HepG2 (cell line): Measurements from ENCODE around the gene MBD3L2. TPM values are rescaled to one million over a fixed set of nuclear protein-coding genes. Genes with fewer than 3 reads are reported as not detected.

Source experiments
- ATAC-seq: fragments of 200-7000 bp; cut with Tn5 transposase; 3 replicates; pipeline ENCODE4 v1.9.1; 2020; ENCODE audit warnings: mild to moderate bottlenecking, moderate library complexity
- BruUV-seq: library from RNA; stranded (reverse); fragments of 400-500 nt; replicated peaks from 2 replicates; lab custom pipeline; 2021; lab: Mats Ljungman, UMichigan
- CTCF ChIA-PET: fragments of 300-600 bp; formaldehyde crosslinking; extraction: SDS; loops from one replicate; lab custom pipeline; 2021; ENCODE audit warnings: low total read pairs, inconsistent platforms, low intra/inter-chr PET ratio; lab: Yijun Ruan, JAX
- POLR2A ChIA-PET: fragments of 350-600 bp; sonication (Branson Sonifier 250); formaldehyde crosslinking; loops from one replicate; lab custom pipeline; 2020; ENCODE audit warnings: antibody characterized with exemption, inconsistent platforms; lab: Yijun Ruan, JAX
- DNase-seq: peaks from one replicate; pipeline ENCODE4 v3.0.0-alpha.2; 2015; ENCODE audit warnings: low spot score
- FAIRE-seq: peaks from 3 replicates; lab custom pipeline; 2011; peaks lifted over from hg19 to GRCh38; lab: Jason Lieb, UNC
- H2AFZ ChIP-seq: one replicate; pipeline ENCODE4 v1.6.1; 2011; ENCODE audit warnings: low read length, inconsistent platforms
- H3K27ac ChIP-seq: fragments of 300-600 bp; 3 replicates; pipeline ENCODE4 v1.8.0; 2011; ENCODE audit warnings: mixed run types, mild to moderate bottlenecking, mixed read lengths, low read length, inconsistent platforms; ENCODE audit not compliant: insufficient read depth; ENCODE audit errors: extremely low read length
- H3K27me3 ChIP-seq, 2 experiments: fragments of 200-600 bp in 1 of 2; 2 replicates in 1 of 2; 3 replicates in 1 of 2; pipeline versions ENCODE4 v1.6.0 to v1.8.0; 2011; ENCODE audit warnings: low read length in 2 of 2, mild to moderate bottlenecking in 2 of 2, moderate library complexity in 2 of 2, inconsistent platforms in 1 of 2; ENCODE audit not compliant: insufficient read depth in 2 of 2, control insufficient read depth in 1 of 2
- H3K36me3 ChIP-seq, 2 experiments: fragments of 200-600 bp in 1 of 2; replicated peaks in 1 of 2; 2 replicates in 1 of 2; 3 replicates in 1 of 2; pipeline versions ENCODE4 v1.5.1 to v1.8.0; 2011; ENCODE audit warnings: low read length in 2 of 2, inconsistent platforms in 1 of 2; ENCODE audit not compliant: insufficient read depth in 2 of 2, control insufficient read depth in 1 of 2
- H3K4me1 ChIP-seq: 2 replicates; pipeline ENCODE4 v1.5.1; 2012; ENCODE audit warnings: low read length, inconsistent platforms; ENCODE audit not compliant: insufficient read depth
- H3K4me2 ChIP-seq: 2 replicates; pipeline ENCODE4 v1.6.0; 2011; ENCODE audit warnings: low read depth, low read length, inconsistent platforms
- H3K4me3 ChIP-seq, 3 experiments: fragments of 200-600 bp in 1 of 3; sonication (generic), shearing (Covaris generic) in 1 of 3; replicated peaks in 1 of 3; 2 replicates each; pipeline ENCODE4 v1.5.1; 2011 to 2016; ENCODE audit warnings: low read length in 3 of 3, inconsistent platforms in 2 of 3, low read depth in 2 of 3, mild to moderate bottlenecking in 2 of 3, control low read depth in 1 of 3, mixed read lengths in 1 of 3; ENCODE audit not compliant: insufficient read depth in 1 of 3
- H3K79me2 ChIP-seq: one replicate; pipeline ENCODE4 v1.6.1; 2011; ENCODE audit warnings: low read length, inconsistent platforms; ENCODE audit not compliant: insufficient read depth
- H3K9ac ChIP-seq: 2 replicates; pipeline ENCODE4 v1.6.0; 2011; ENCODE audit warnings: mild to moderate bottlenecking, low read depth, low read length, inconsistent platforms; ENCODE audit not compliant: insufficient read depth
- H3K9me3 ChIP-seq: 2 replicates; pipeline ENCODE4 v1.5.1; 2012; ENCODE audit warnings: mild to moderate bottlenecking, low read length
- H4K20me1 ChIP-seq: 2 replicates; pipeline ENCODE4 v1.6.0; 2011; ENCODE audit warnings: inconsistent platforms, mild to moderate bottlenecking, low read length, moderate library complexity; ENCODE audit not compliant: insufficient read depth
- BRD4 ChIP-seq: sonication (generic); formaldehyde crosslinking; IDR thresholded peaks from 2 replicates; pipeline ENCODE4 v1.4.0; 2020; ENCODE audit warnings: missing genetic modification reagents
- GPBP1L1 ChIP-seq: sonication (generic); formaldehyde crosslinking; IDR thresholded peaks from 2 replicates; pipeline ENCODE4 v1.5.0; 2020; ENCODE audit warnings: mild to moderate bottlenecking, missing genetic modification reagents
- HINFP ChIP-seq: sonication (generic); formaldehyde crosslinking; IDR thresholded peaks from 2 replicates; pipeline ENCODE4 v1.4.0; 2020; ENCODE audit warnings: low read depth, mild to moderate bottlenecking, missing genetic modification reagents
- POGZ ChIP-seq: sonication (generic); formaldehyde crosslinking; IDR thresholded peaks from 2 replicates; pipeline ENCODE4 v1.4.0; 2020; ENCODE audit warnings: mild to moderate bottlenecking, missing genetic modification reagents
- TFDP2 ChIP-seq: sonication (generic); formaldehyde crosslinking; IDR thresholded peaks from 2 replicates; pipeline ENCODE4 v1.4.0; 2020; ENCODE audit warnings: missing genetic modification reagents
- ZBTB3 ChIP-seq: sonication (generic); formaldehyde crosslinking; IDR thresholded peaks from 2 replicates; pipeline ENCODE4 v1.4.0; 2020; ENCODE audit warnings: low read depth, mild to moderate bottlenecking, moderate library complexity, missing genetic modification reagents, borderline replicate concordance
- ZBTB44 ChIP-seq: sonication (generic); formaldehyde crosslinking; IDR thresholded peaks from 2 replicates; pipeline ENCODE4 v1.4.0; 2020; ENCODE audit warnings: missing genetic modification reagents
- ZBTB49 ChIP-seq: sonication (generic); formaldehyde crosslinking; IDR thresholded peaks from 2 replicates; pipeline ENCODE4 v1.4.0; 2020; ENCODE audit warnings: missing genetic modification reagents, borderline replicate concordance
- ZNF225 ChIP-seq: sonication (generic); formaldehyde crosslinking; IDR thresholded peaks from 2 replicates; pipeline ENCODE4 v1.4.0; 2020; ENCODE audit warnings: mild to moderate bottlenecking, missing genetic modification reagents
- WGBS: methylation state at CpG from one replicate; pipeline ENCODE4 v1.1.6; 2017; ENCODE audit warnings: low lambda C conversion rate; 5-methylcytosine and 5-hydroxymethylcytosine counted together
- in situ Hi-C: cut with HindIII; loops from 2 replicates; pipeline ENCODE4 v1.10.0; 2017; ENCODE audit warnings: low pct_unique_long_range_greater_than_20kb; ENCODE audit not compliant: extremely low pct_ligation_motif_present
- intact Hi-C: fragments of 100-400 bp; cut with micrococcal nuclease; formaldehyde crosslinking; loops from one replicate; pipeline ENCODE4 v1.10.0; 2022; ENCODE audit not compliant: unreplicated experiment
- polyA plus RNA-seq, 8 experiments: library from polyadenylated mRNA; depleted of rRNA in 3 of 8; stranded (reverse) in 7 of 8; unstranded in 1 of 8; fragments of >200 nt; fragmentation: Illumina TruSeq in 4 of 8; extraction: Trizol in 4 of 8; gene quantifications; 2 replicates each; pipeline versions ENCODE4 v1.2.1 to v1.2.3, GENCODE V29; 2011 to 2016; ENCODE audit warnings: low read depth in 4 of 8, missing spikeins in 1 of 8, mixed read lengths in 1 of 8; ENCODE audit not compliant: insufficient read depth in 1 of 8
- total RNA-seq, 5 experiments: library from RNA; depleted of rRNA; stranded (reverse); fragments of >200 nt; fragmentation: Illumina TruSeq; extraction: Trizol; gene quantifications; 2 replicates each; pipeline ENCODE4 v1.2.3, GENCODE V29; 2016; ENCODE audit warnings: low read depth in 1 of 5

The MBD3L2 gene
- total and polyA plus RNA-seq, 2 of the 13 experiments (the other 11 are each of a cell fraction or from before 2014, with no cell fraction given) = not detected

GRCh38 chr19:7000333-7000732, 48.8 kb upstream of the MBD3L2 start (continued):
- no peak for TF ChIP-seq ZBTB49 (CRISPR knock-in tag)

- H3K9ac ChIP-seq = no peak overlapping the region
- CTCF ChIA-PET = no interaction called here
- no peak overlapping the region for H3K27ac ChIP-seq
- no peak overlapping the region for H3K4me2 ChIP-seq
- no peak overlapping the region for H3K4me3 ChIP-seq
- no peak for ATAC-seq
- POLR2A ChIA-PET = no interaction called here
- H3K27me3 ChIP-seq = no peaks in the 10 kb centered on the region; a peak in 1 of 5 replicates
- TF ChIP-seq BRD4 = no peak
- no peak for TF ChIP-seq HINFP (CRISPR knock-in tag)
- TF ChIP-seq POGZ (CRISPR knock-in tag) = no peak
- TF ChIP-seq ZBTB44 (CRISPR knock-in tag) = no peak
- no peak for TF ChIP-seq TFDP2 (CRISPR knock-in tag)
- TF ChIP-seq ZBTB3 (CRISPR knock-in tag) = no peak
- TF ChIP-seq ZNF225 (CRISPR knock-in tag) = no peak
- TF ChIP-seq GPBP1L1 = no peak
- H3K79me2 ChIP-seq = no peaks in the 10 kb centered on the region
- H3K4me1 ChIP-seq = no peaks in the 10 kb centered on the region
- intact Hi-C loops = no loop called here
- in situ Hi-C loops = no loop called here
- no peaks in the 10 kb centered on the region for H4K20me1 ChIP-seq
- WGBS = 13% methylated on average over 1 of the region's 1 CpG
- no peak for DNase-seq
- no peak overlapping the region for H2AFZ ChIP-seq
- BruUV-seq = no TSS peak
- H3K36me3 ChIP-seq = no peaks in the 10 kb centered on the region
- no peaks in the 10 kb centered on the region for H3K9me3 ChIP-seq
- no peak for FAIRE-seq
Measured at GRCh38 chr19:7000816-7001215, 48.3 kb upstream of the MBD3L2 start.
